Keratinocyte (primary cell): ENCODE results near the gene MAP3K8. TPM values are rescaled to one million over a fixed set of nuclear protein-coding genes. Genes with fewer than 3 reads are reported as not detected.

ENCODE experiments used
- DNase-seq: peaks from one replicate; pipeline ENCODE4 v3.0.0-alpha.2; 2011; ENCODE audit warnings: low read depth, missing footprints, low spot score
- FAIRE-seq: peaks from 2 replicates; lab custom pipeline; 2011; peaks lifted over from hg19 to GRCh38; lab: Jason Lieb, UNC
- H2AFZ ChIP-seq: 2 replicates; pipeline ENCODE4 v1.6.0; 2012; ENCODE audit warnings: low read length, control low read depth, inconsistent platforms; ENCODE audit not compliant: control insufficient read depth
- H3K27ac ChIP-seq: 2 replicates; pipeline ENCODE4 v1.5.1; 2011; ENCODE audit warnings: low read length; ENCODE audit not compliant: control insufficient read depth, insufficient read depth
- H3K27me3 ChIP-seq: 3 replicates; pipeline ENCODE4 v1.6.0; 2011; ENCODE audit warnings: low read length; ENCODE audit not compliant: control insufficient read depth, insufficient read depth; ENCODE audit errors: extremely low read depth
- H3K36me3 ChIP-seq, 2 experiments: 2 replicates in 1 of 2; 3 replicates in 1 of 2; pipeline ENCODE4 v1.5.1; 2011; ENCODE audit warnings: low read length in 2 of 2, mild to moderate bottlenecking in 1 of 2; ENCODE audit not compliant: control insufficient read depth in 2 of 2, insufficient read depth in 2 of 2; ENCODE audit errors: extremely low read depth in 1 of 2
- H3K4me1 ChIP-seq: 3 replicates; pipeline ENCODE4 v1.5.1; 2011; ENCODE audit warnings: low read length; ENCODE audit not compliant: control insufficient read depth, insufficient read depth; ENCODE audit errors: extremely low read depth
- H3K4me2 ChIP-seq: 3 replicates; pipeline ENCODE4 v1.6.0; 2011; ENCODE audit warnings: low read depth, low read length; ENCODE audit not compliant: control insufficient read depth, insufficient read depth; ENCODE audit errors: extremely low read depth
- H3K4me3 ChIP-seq, 3 experiments: fragments of 200-600 bp in 1 of 3; sonication (generic) in 1 of 3; 2 replicates in 2 of 3; 3 replicates in 1 of 3; pipeline ENCODE4 v1.5.1; 2011 to 2016; ENCODE audit warnings: low read length in 3 of 3, mild to moderate bottlenecking in 3 of 3, control low read depth in 2 of 3, inconsistent platforms in 1 of 3, low read depth in 1 of 3, mixed read lengths in 1 of 3, mixed run types in 1 of 3, moderate library complexity in 1 of 3; ENCODE audit not compliant: control insufficient read depth in 2 of 3, insufficient read depth in 2 of 3; ENCODE audit errors: extremely low read depth in 1 of 3
- H3K79me2 ChIP-seq: 2 replicates; pipeline ENCODE4 v1.6.0; 2012; ENCODE audit warnings: low read length; ENCODE audit not compliant: control insufficient read depth, insufficient read depth
- H3K9ac ChIP-seq: 3 replicates; pipeline ENCODE4 v1.6.0; 2011; ENCODE audit warnings: low read length; ENCODE audit not compliant: control insufficient read depth, insufficient read depth; ENCODE audit errors: extremely low read depth
- H3K9me1 ChIP-seq: 3 replicates; pipeline ENCODE4 v1.6.0; 2011; ENCODE audit warnings: low read length; ENCODE audit not compliant: control insufficient read depth, insufficient read depth; ENCODE audit errors: extremely low read depth
- H3K9me3 ChIP-seq: 2 replicates; pipeline ENCODE4 v1.5.1; 2012; ENCODE audit warnings: low read depth, low read length; ENCODE audit not compliant: control insufficient read depth
- H4K20me1 ChIP-seq: 3 replicates; pipeline ENCODE4 v1.6.0; 2011; ENCODE audit warnings: low read length; ENCODE audit not compliant: control insufficient read depth, insufficient read depth; ENCODE audit errors: extremely low read depth
- EZH2 ChIP-seq: IDR thresholded peaks from one replicate; pipeline ENCODE4 v1.6.1; 2012; ENCODE audit warnings: inconsistent platforms, mild to moderate bottlenecking, low read length, moderate library complexity
- dilution Hi-C: fragments of 300-500 bp; cut with MboI; formaldehyde crosslinking; loops from one replicate; pipeline ENCODE4 v1.7.0; 2020; ENCODE audit warnings: low sequenced_read_pairs; ENCODE audit not compliant: extremely low pct_ligation_motif_present
- polyA plus RNA-seq, 5 experiments: library from polyadenylated mRNA; depleted of rRNA in 3 of 5; stranded (reverse) in 3 of 5; stranded (forward) in 1 of 5; unstranded in 1 of 5; fragments of >200 nt; gene quantifications; 1 replicate in 1 of 5; 2 replicates in 3 of 5; 3 replicates in 1 of 5; pipeline versions ENCODE4 v1.2.1 to v1.2.3, GENCODE V29; 2011 to 2012; ENCODE audit warnings: missing spikeins in 2 of 5, low read depth in 1 of 5, low replicate concordance in 1 of 5
- TF ChIP-seq, protein P1 (sequence below), 3 experiments: IDR thresholded peaks in 1 of 3; conservative IDR thresholded peaks in 1 of 3; optimal IDR thresholded peaks in 1 of 3; 2 replicates in 2 of 3; 3 replicates in 1 of 3; pipeline versions ENCODE3 to v1.5.1; 2011; ENCODE audit warnings: low read length in 3 of 3, mild to moderate bottlenecking in 3 of 3, moderate library complexity in 2 of 3, control low read depth in 1 of 3, inconsistent platforms in 1 of 3; ENCODE audit not compliant: insufficient read depth in 2 of 3; ENCODE audit errors: extremely low read depth in 1 of 3

The MAP3K8 gene
- polyA plus RNA-seq, 1 donor (not counting 4 experiments of a cell fraction or from before 2014, with no cell fraction given), result 4.9 TPM

DNA sequence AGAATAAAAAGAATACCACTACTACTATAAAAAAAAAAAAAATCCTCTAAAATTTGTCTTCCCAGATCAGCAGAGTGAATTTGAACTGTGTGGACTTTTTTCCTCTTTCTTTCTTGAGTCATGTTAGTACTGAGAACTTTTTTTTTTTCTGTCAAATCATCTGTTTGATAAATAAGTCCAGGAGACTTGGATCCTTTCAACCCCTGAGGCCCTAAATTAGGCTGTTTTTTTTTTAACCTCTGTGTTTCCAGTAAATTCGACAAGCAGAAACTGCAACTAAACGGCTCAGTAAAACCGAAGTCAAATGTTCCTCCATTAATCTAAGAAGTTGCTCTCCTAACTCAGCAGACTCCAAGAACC lies 2.7 kb downstream of the MAP3K8 start:
- dilution Hi-C loops, result no loop called here
- Histone ChIP-seq H3K9me3 (no peaks in the 10 kb centered on the region), H3K4me2 (peak overlapping the region; percentile 63), H3K27me3 (no peaks in the 10 kb centered on the region), H4K20me1 (no peaks in the 10 kb centered on the region), H3K4me1 (peaks cover 37% of the 10 kb centered on the region), H3K79me2 (no peaks in the 10 kb centered on the region), H3K4me3 (peak overlapping the region in 1 of 3 experiments; percentile 45), H3K9ac (peak overlapping the region; percentile 36), H3K36me3 (no peaks in the 10 kb centered on the region), H3K9me1 (no peaks in the 10 kb centered on the region), H2AFZ (no peak overlapping the region), H3K27ac (peak overlapping the region; percentile 13)
- DNase-seq (no peak), FAIRE-seq (no peak)
- TF ChIP-seq EZH2, result no peak
- TF ChIP-seq, protein P1, sequence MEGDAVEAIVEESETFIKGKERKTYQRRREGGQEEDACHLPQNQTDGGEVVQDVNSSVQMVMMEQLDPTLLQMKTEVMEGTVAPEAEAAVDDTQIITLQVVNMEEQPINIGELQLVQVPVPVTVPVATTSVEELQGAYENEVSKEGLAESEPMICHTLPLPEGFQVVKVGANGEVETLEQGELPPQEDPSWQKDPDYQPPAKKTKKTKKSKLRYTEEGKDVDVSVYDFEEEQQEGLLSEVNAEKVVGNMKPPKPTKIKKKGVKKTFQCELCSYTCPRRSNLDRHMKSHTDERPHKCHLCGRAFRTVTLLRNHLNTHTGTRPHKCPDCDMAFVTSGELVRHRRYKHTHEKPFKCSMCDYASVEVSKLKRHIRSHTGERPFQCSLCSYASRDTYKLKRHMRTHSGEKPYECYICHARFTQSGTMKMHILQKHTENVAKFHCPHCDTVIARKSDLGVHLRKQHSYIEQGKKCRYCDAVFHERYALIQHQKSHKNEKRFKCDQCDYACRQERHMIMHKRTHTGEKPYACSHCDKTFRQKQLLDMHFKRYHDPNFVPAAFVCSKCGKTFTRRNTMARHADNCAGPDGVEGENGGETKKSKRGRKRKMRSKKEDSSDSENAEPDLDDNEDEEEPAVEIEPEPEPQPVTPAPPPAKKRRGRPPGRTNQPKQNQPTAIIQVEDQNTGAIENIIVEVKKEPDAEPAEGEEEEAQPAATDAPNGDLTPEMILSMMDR (optimal IDR thresholded peaks at IDR 0.05 in 1 of 3, IDR thresholded peaks at IDR 0.05 in 1 of 3, conservative IDR thresholded peaks at IDR 0.05 in 1 of 3; ENCODE audit: extremely low read depth in 1 of 3, insufficient read depth in 2 of 3, low read length in 3 of 3), result no peak

DNA sequence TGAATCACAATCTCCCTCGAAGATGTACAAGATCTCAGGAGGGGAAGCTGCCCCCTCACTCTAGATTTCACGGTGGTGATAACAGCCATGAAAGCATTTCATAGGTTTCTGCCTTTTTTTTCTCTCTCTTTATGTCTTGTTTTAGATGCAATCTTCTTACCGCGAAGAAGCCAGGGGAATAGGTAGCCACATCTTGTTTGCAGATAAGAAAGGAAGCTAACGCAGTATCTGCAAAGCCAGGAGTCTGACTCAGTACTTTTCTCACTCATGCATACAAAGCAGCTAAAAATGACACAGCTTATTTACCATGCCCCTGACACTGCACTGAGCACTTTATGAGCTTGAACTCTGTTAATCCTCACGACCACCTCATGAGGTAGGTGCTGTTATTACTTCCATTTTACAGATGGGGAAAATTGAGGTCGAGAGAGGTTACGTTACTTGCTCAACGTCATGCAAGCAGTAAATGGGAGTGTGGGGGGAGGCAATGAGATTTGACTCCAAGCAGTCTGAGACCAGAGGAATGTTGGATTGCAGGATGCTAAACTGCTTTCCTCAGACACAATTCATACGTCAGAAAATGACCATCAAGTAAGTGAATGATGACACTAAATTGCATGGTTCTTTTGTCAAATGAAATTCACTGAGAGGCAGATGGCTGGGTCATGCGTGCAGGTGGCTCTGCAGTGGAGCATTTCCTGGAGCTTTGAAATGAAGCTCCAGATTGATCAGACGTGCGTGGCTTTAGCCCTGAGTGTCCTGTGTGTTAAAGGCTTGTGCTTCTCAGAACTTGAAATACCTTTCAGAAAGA lies 3.3 kb downstream of the MAP3K8 start:
- H3K4me3 ChIP-seq, result peak overlapping the region in 2 of 3 experiments; percentile 4 to 45
- peak; percentile 36 for FAIRE-seq

More for the DNA sequence above, 3.3 kb downstream of the MAP3K8 start:
- DNase-seq, result no peak
- peaks cover 33% of the 10 kb centered on the region for H3K4me1 ChIP-seq
- peak overlapping the region; percentile 63 for H3K4me2 ChIP-seq
- H4K20me1 ChIP-seq, result no peaks in the 10 kb centered on the region
- no peaks in the 10 kb centered on the region for H3K9me3 ChIP-seq
- no peaks in the 10 kb centered on the region for H3K36me3 ChIP-seq
- peak overlapping the region; percentile 13 for H3K27ac ChIP-seq
- TF ChIP-seq, protein P1 (optimal IDR thresholded peaks at IDR 0.05 in 1 of 3, IDR thresholded peaks at IDR 0.05 in 1 of 3, conservative IDR thresholded peaks at IDR 0.05 in 1 of 3; ENCODE audit: extremely low read depth in 1 of 3, insufficient read depth in 2 of 3, low read length in 3 of 3), result no peak
- TF ChIP-seq EZH2, result no peak
- no peaks in the 10 kb centered on the region for H3K79me2 ChIP-seq
- dilution Hi-C loops, result no loop called here
- H3K27me3 ChIP-seq, result no peaks in the 10 kb centered on the region
- H3K9me1 ChIP-seq, result no peaks in the 10 kb centered on the region
- H2AFZ ChIP-seq, result no peak overlapping the region
- peak overlapping the region; percentile 36 for H3K9ac ChIP-seq
